GM12878 (cell line): Measurements from ENCODE around the gene DTX1. TPM values are rescaled to one million over a fixed set of nuclear protein-coding genes. Genes with fewer than 3 reads are reported as not detected.

ENCODE experiments used
- ATAC-seq: fragments of 200-7000 bp; cut with Tn5 transposase; 3 replicates; pipeline ENCODE4 v1.9.1; 2020; ENCODE audit warnings: mild to moderate bottlenecking, moderate library complexity
- BruUV-seq: library from RNA; stranded (reverse); fragments of 400-500 nt; replicated peaks from 2 replicates; lab custom pipeline; 2021; lab: Mats Ljungman, UMichigan
- CTCF ChIA-PET: fragments of 300-600 bp; sonication (Branson Sonifier 250); formaldehyde crosslinking; extraction: SDS; loops from one replicate; lab custom pipeline; 2021; ENCODE audit warnings: inconsistent platforms; lab: Yijun Ruan, JAX
- POLR2A ChIA-PET: fragments of 350-600 bp; formaldehyde crosslinking; extraction: SDS; loops from one replicate; lab custom pipeline; 2021; ENCODE audit warnings: inconsistent platforms; lab: Charles Lee
- RAD21 ChIA-PET: fragments of 300-600 bp; sonication (Branson Sonifier 250); formaldehyde crosslinking; loops from one replicate; lab custom pipeline; 2023; ENCODE audit warnings: antibody characterized with exemption; ENCODE audit not compliant: unreplicated experiment; lab: Charles Lee
- SMC1A ChIA-PET: fragments of 300-600 bp; sonication (Branson Sonifier 250); formaldehyde crosslinking; loops from one replicate; lab custom pipeline; 2023; ENCODE audit not compliant: unreplicated experiment, uncharacterized antibody; lab: Charles Lee
- DNase-seq: peaks from one replicate; pipeline ENCODE4 v3.0.0-alpha.2; 2011; ENCODE audit warnings: low read depth, low spot score
- FAIRE-seq: peaks from 3 replicates; lab custom pipeline; 2011; peaks lifted over from hg19 to GRCh38; lab: Jason Lieb, UNC
- H2AFZ ChIP-seq: 2 replicates; pipeline ENCODE4 v1.6.0; 2011; ENCODE audit warnings: low read depth, low read length, control low read depth; ENCODE audit not compliant: control insufficient read depth
- H3K27ac ChIP-seq: 2 replicates; pipeline ENCODE4 v1.5.1; 2011; ENCODE audit warnings: control low read depth; ENCODE audit not compliant: control insufficient read depth, insufficient read depth
- H3K27me3 ChIP-seq, 2 experiments: replicated peaks in 1 of 2; 2 replicates each; pipeline versions ENCODE4 v1.6.0 to v1.6.1; 2011; ENCODE audit warnings: low read length in 1 of 2; ENCODE audit not compliant: control insufficient read depth in 2 of 2, insufficient read depth in 2 of 2
- H3K36me3 ChIP-seq, 2 experiments: 2 replicates each; pipeline ENCODE4 v1.5.1; 2011; ENCODE audit warnings: low read length in 1 of 2; ENCODE audit not compliant: control insufficient read depth in 2 of 2, insufficient read depth in 2 of 2
- H3K4me1 ChIP-seq: 2 replicates; pipeline ENCODE4 v1.6.1; 2011; ENCODE audit warnings: mild to moderate bottlenecking, low read length, moderate library complexity, mixed read lengths; ENCODE audit not compliant: control insufficient read depth, insufficient read depth
- H3K4me2 ChIP-seq: 2 replicates; pipeline ENCODE4 v1.6.0; 2011; ENCODE audit warnings: control low read depth; ENCODE audit not compliant: control insufficient read depth, insufficient read depth
- H3K4me3 ChIP-seq: fragments of 200-600 bp; sonication (generic); 2 replicates; pipeline ENCODE4 v1.5.1; 2016
- H3K79me2 ChIP-seq: 2 replicates; pipeline ENCODE4 v1.6.0; 2011; ENCODE audit warnings: low read length; ENCODE audit not compliant: control insufficient read depth, insufficient read depth
- H3K9ac ChIP-seq: 2 replicates; pipeline ENCODE4 v1.8.0; 2011; ENCODE audit warnings: low read length, control low read depth, mixed read lengths; ENCODE audit not compliant: control insufficient read depth, insufficient read depth
- H3K9me3 ChIP-seq: replicated peaks from 3 replicates; pipeline ENCODE4 v1.5.1; 2011; ENCODE audit warnings: mild to moderate bottlenecking, low read length; ENCODE audit not compliant: control insufficient read depth, insufficient read depth
- H4K20me1 ChIP-seq: 2 replicates; pipeline ENCODE4 v1.6.0; 2011; ENCODE audit not compliant: control insufficient read depth, insufficient read depth
- ETV6 ChIP-seq, 2 experiments: fragments of 450-650 bp in 1 of 2; IDR thresholded peaks in 1 of 2; conservative IDR thresholded peaks in 1 of 2; 2 replicates each; pipeline ENCODE4 v1.6.1; 2014; ENCODE audit warnings: antibody characterized with exemption in 1 of 2, borderline replicate concordance in 1 of 2, low read depth in 1 of 2, mild to moderate bottlenecking in 1 of 2, moderate library complexity in 1 of 2
- FOXM1 ChIP-seq: IDR thresholded peaks from 2 replicates; pipeline ENCODE4 v1.6.1; 2012; ENCODE audit warnings: low read depth, mild to moderate bottlenecking, inconsistent platforms, low read length, moderate library complexity
- SUZ12 ChIP-seq: fragments of 200-600 bp; sonication (generic); IDR thresholded peaks from one replicate; pipeline ENCODE4 v1.6.1; 2018; ENCODE audit warnings: antibody characterized with exemption, mild to moderate bottlenecking; ENCODE audit not compliant: unreplicated experiment
- WGBS: methylation state at CpG from one replicate; pipeline ENCODE4 v1.1.6; 2016; ENCODE audit warnings: low lambda C conversion rate; ENCODE audit not compliant: insufficient replicate concordance, insufficient coverage; ENCODE audit errors: missing lambda C conversion rate; 5-methylcytosine and 5-hydroxymethylcytosine counted together
- in situ Hi-C: fragments of 300-500 bp; cut with MboI; formaldehyde crosslinking; loops from 9 replicates; pipeline ENCODE4 v1.14.3; 2018; ENCODE audit warnings: mixed read lengths
- intact Hi-C: fragments of 100-400 bp; cut with micrococcal nuclease; formaldehyde crosslinking; loops from one replicate; pipeline ENCODE4 v1.14.2; 2022; ENCODE audit not compliant: unreplicated experiment
- polyA plus RNA-seq, 11 experiments: library from polyadenylated mRNA; depleted of rRNA in 4 of 11; unstranded in 6 of 11; stranded (reverse) in 5 of 11; fragments of >200 nt; fragmentation: Nextera tagmentation in 4 of 11; fragmentation: Illumina TruSeq in 1 of 11; extraction: Ambion mirVana in 4 of 11; extraction: Trizol in 1 of 11; gene quantifications; 1 replicate in 1 of 11; 2 replicates in 10 of 11; pipeline versions ENCODE4 v1.2.1 to v1.2.3, GENCODE V29; 2011 to 2016; ENCODE audit warnings: inconsistent platforms in 2 of 11, missing spikeins in 2 of 11, low read depth in 1 of 11
- total RNA-seq, 4 experiments: library from RNA; depleted of rRNA in 3 of 4; stranded (reverse); fragments of >200 nt in 3 of 4; fragmentation: Illumina TruSeq in 1 of 4; extraction: Trizol in 1 of 4; gene quantifications; 2 replicates each; pipeline versions ENCODE4 v1.2.1 to v1.2.3, GENCODE V29; 2013 to 2021
- TF ChIP-seq, protein P1 (sequence below): fragments of 450-650 bp; formaldehyde crosslinking; IDR thresholded peaks from 2 replicates; pipeline ENCODE4 v1.4.0; 2022; ENCODE audit warnings: mild to moderate bottlenecking, moderate library complexity

Gene DTX1
- total and polyA plus RNA-seq, 10 of the 15 experiments (the other 5 are each of a cell fraction or from before 2014, with no cell fraction given), result 0.09 to 2.8 (median 0.66) TPM

DNA sequence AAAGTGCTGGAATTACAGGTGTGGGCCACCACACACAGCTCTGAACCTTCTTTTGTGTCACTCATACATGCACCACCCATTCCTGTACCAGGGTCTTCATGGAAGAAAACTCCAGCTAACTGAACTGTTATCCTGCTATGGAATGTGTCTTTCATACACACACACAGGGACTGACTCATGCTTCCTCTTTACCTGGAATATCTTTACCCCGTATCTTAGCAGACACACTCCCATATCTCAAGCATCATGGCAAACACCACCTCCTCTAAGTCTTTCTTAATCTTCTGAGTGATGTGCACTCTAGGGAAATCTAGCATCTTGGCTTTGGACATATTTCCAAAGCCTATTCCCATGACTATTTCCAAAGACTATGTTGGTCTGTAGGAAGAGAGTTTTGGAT, 35.0 kb upstream of the DTX1 start:
- Histone ChIP-seq H3K9me3 (no peaks in the 10 kb centered on the region), H3K79me2 (no peaks in the 10 kb centered on the region), H2AFZ (no peak overlapping the region), H3K4me1 (no peaks in the 10 kb centered on the region), H3K4me2 (no peak overlapping the region), H3K9ac (no peak overlapping the region), H4K20me1 (no peaks in the 10 kb centered on the region), H3K27ac (no peak overlapping the region), H3K36me3 (no peaks in the 10 kb centered on the region), H3K27me3 (peaks cover 0 to 3% of the 10 kb centered on the region in 2 experiments; a peak in 2 of 4 replicates), H3K4me3 (no peak overlapping the region)
- ChIA-PET RAD21 (no interaction called here), POLR2A (no interaction called here), SMC1A (interaction anchor here (1.1 to 1.9 kb wide), 3 partner anchors 9 to 29 kb away, joined by 4 to 7 read pairs (median 7); no protein-coding TSS in a partner anchor), CTCF (interaction anchor here (1.8 to 2.0 kb wide), 2 partner anchors 28 to 121 kb away, joined by 5 to 9 read pairs; no protein-coding TSS in a partner anchor)
- in situ Hi-C loops, result no loop called here
- TF ChIP-seq SUZ12 (no peak), FOXM1 (no peak), ETV6 (conservative IDR thresholded peaks at IDR 0.05 in 1 of 2, IDR thresholded peaks at IDR 0.05 in 1 of 2; ENCODE audit: borderline replicate concordance in 1 of 2, low read depth in 1 of 2) (no peak)
- TF ChIP-seq, protein P1, sequence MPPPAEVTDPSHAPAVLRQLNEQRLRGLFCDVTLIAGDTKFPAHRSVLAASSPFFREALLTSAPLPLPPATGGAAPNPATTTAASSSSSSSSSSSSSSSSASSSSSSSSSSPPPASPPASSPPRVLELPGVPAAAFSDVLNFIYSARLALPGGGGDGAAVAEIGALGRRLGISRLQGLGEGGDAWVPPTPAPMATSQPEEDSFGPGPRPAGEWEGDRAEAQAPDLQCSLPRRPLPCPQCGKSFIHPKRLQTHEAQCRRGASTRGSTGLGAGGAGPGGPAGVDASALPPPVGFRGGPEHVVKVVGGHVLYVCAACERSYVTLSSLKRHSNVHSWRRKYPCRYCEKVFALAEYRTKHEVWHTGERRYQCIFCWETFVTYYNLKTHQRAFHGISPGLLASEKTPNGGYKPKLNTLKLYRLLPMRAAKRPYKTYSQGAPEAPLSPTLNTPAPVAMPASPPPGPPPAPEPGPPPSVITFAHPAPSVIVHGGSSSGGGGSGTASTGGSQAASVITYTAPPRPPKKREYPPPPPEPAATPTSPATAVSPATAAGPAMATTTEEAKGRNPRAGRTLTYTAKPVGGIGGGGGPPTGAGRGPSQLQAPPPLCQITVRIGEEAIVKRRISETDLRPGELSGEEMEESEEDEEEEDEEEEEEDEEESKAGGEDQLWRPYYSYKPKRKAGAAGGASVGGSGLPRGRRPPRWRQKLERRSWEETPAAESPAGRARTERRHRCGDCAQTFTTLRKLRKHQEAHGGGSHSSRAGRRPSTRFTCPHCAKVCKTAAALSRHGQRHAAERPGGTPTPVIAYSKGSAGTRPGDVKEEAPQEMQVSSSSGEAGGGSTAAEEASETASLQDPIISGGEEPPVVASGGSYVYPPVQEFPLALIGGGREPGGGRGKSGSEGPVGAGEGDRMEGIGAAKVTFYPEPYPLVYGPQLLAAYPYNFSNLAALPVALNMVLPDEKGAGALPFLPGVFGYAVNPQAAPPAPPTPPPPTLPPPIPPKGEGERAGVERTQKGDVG (CRISPR knock-in tag), result no peak
- no peak for DNase-seq
- no TSS peak for BruUV-seq
- 52% methylated on average over 1 of the region's 1 CpG for WGBS
- FAIRE-seq, result no peak
- no peak for ATAC-seq
- intact Hi-C loops, result no loop called here
